ENCODE results near the gene CNGA4.
A peak's percentile ranks its signal among the peaks of the same experiment; 100 is the strongest.
"Not testable (repeated sequence)": the region's sequence is repeated elsewhere in the genome, so short reads cannot be mapped to it uniquely, and the experiment has no call there.

CNGA4 gene

GRCh38 chr11:6225024-6225423 is 13.9 kb upstream of the CNGA4 start:
- DNase-seq (ENCODE audit: low read depth) = no peak

- DNase-seq (ENCODE audit: low read depth) = no peak
These were observed 13.0 kb upstream of the CNGA4 start for GRCh38 chr11:6225896-6226295.

GRCh38 chr11:6228520-6228919 is 10.4 kb upstream of the CNGA4 start:
- DNase-seq (ENCODE audit: low read depth) = no peak

GRCh38 chr11:6229911-6230310 is 9.0 kb upstream of the CNGA4 start:
- DNase-seq (ENCODE audit: low read depth) = no peak

GRCh38 chr11:6232899-6233298 is 6.0 kb upstream of the CNGA4 start:
- DNase-seq (ENCODE audit: low read depth) = no peak

GRCh38 chr11:6233984-6234386 is 4.9 kb upstream of the CNGA4 start:
- no peak for DNase-seq (ENCODE audit: low read depth)

- peak; percentile 99 for DNase-seq (ENCODE audit: low read depth)
These were observed 4.3 kb upstream of the CNGA4 start, which contains the start of gene FHIP1B for GRCh38 chr11:6234387-6235107. FHIP1B (minus strand) TSS chr11:6234636; CDS start chr11:6224516, 10,120 bp downstream.

- no peak for DNase-seq (ENCODE audit: low read depth)
These were observed 1.6 kb upstream of the CNGA4 start for GRCh38 chr11:6237266-6237665.

GRCh38 chr11:6237761-6238302 is 1.1 kb upstream of the CNGA4 start:
- no peak for DNase-seq (ENCODE audit: low read depth)

- DNase-seq (ENCODE audit: low read depth) = no peak
These were observed 1.2 kb downstream of the CNGA4 start for GRCh38 chr11:6240139-6240538.

GRCh38 chr11:6240781-6241180 is 1.9 kb downstream of the CNGA4 start:
- DNase-seq (ENCODE audit: low read depth) = no peak

GRCh38 chr11:6241316-6241715 is 2.4 kb downstream of the CNGA4 start:
- DNase-seq (ENCODE audit: low read depth) = no peak

GRCh38 chr11:6245536-6245935 is 6.6 kb downstream of the CNGA4 start:
- DNase-seq (ENCODE audit: low read depth) = no peak

GRCh38 chr11:6248248-6248647 is 9.4 kb downstream of the CNGA4 start:
- DNase-seq (ENCODE audit: low read depth) = no peak

GRCh38 chr11:6248897-6249296 is 10.0 kb downstream of the CNGA4 start:
- DNase-seq (ENCODE audit: low read depth) = not testable (repeated sequence)

- DNase-seq (ENCODE audit: low read depth) = no peak
These were observed 11.1 kb downstream of the CNGA4 start for GRCh38 chr11:6249770-6250555.

GRCh38 chr11:6251120-6251733 is 12.3 kb downstream of the CNGA4 start:
- peak; percentile 20 for DNase-seq (ENCODE audit: low read depth)

GRCh38 chr11:6251990-6252473 is 13.1 kb downstream of the CNGA4 start:
- DNase-seq (ENCODE audit: low read depth) = no peak

- no peak for DNase-seq (ENCODE audit: low read depth)
These were observed 14.3 kb downstream of the CNGA4 start for GRCh38 chr11:6253197-6253596.

- no peak for DNase-seq (ENCODE audit: low read depth)
These were observed 19.3 kb downstream of the CNGA4 start for GRCh38 chr11:6258141-6258540.

GRCh38 chr11:6258571-6259081 is 19.7 kb downstream of the CNGA4 start:
- no peak for DNase-seq (ENCODE audit: low read depth)

- DNase-seq (ENCODE audit: low read depth) = no peak
These were observed 21.4 kb downstream of the CNGA4 start for GRCh38 chr11:6260207-6260726.

Data from activated T-helper 1 cell treated with Interleukin-2 at 50 U/mL for 16 hours (primary cell).